OCI-LY1 (cell line): ENCODE results near the gene TTLL10.

ENCODE experiments used
- CTCF ChIP-seq: fragments of 200-600 bp; sonication (generic), shearing (Covaris generic); IDR thresholded peaks from 2 replicates; pipeline ENCODE4 v1.5.1; 2017; ENCODE audit warnings: mild to moderate bottlenecking, antibody characterized with exemption, low read length, moderate library complexity, mixed read lengths
- EZH2 ChIP-seq: fragments of 200-600 bp; sonication (generic), shearing (Covaris generic); IDR thresholded peaks from 2 replicates; pipeline ENCODE4 v1.8.0; 2017; ENCODE audit warnings: borderline replicate concordance, mixed run types, mild to moderate bottlenecking, antibody characterized with exemption, low read length, moderate library complexity, mixed read lengths

- TF ChIP-seq CTCF (no peak), EZH2 (no peak)
These were observed 25.6 kb upstream of the TTLL10 start for GRCh38 chr1:1148061-1148460.
